H1 (cell line): ENCODE measurements around the gene RBMS1. TPM values are rescaled to one million over a fixed set of nuclear protein-coding genes. Genes with fewer than 3 reads are reported as not detected.

ENCODE experiments used
- CEBPB ChIP-seq: IDR thresholded peaks from 2 replicates; pipeline ENCODE4 v1.6.1; 2012; ENCODE audit warnings: low read depth, low read length
- POLR2AphosphoS5 ChIP-seq: IDR thresholded peaks from 2 replicates; pipeline ENCODE4 v1.6.1; 2011; ENCODE audit warnings: low read depth, low read length
- SP4 ChIP-seq: IDR thresholded peaks from 2 replicates; pipeline ENCODE4 v1.6.1; 2012; ENCODE audit warnings: low read length, inconsistent platforms
- YY1 ChIP-seq: IDR thresholded peaks from 2 replicates; pipeline ENCODE4 v1.6.1; 2011; ENCODE audit warnings: low read depth, mild to moderate bottlenecking, low read length
- polyA plus RNA-seq, 7 experiments: library from polyadenylated mRNA; depleted of rRNA in 3 of 7; stranded (reverse) in 5 of 7; unstranded in 2 of 7; fragments of >200 nt in 5 of 7; fragments of 200-250 nt in 2 of 7; gene quantifications; 1 replicate in 5 of 7; 2 replicates in 1 of 7; 4 replicates in 1 of 7; pipeline versions ENCODE4 v1.2.1 to v1.2.3, GENCODE V29; 2011 to 2013; ENCODE audit warnings: missing spikeins in 2 of 7, mixed read lengths in 2 of 7
- total RNA-seq: library from RNA; stranded (reverse); fragmentation: NEBNext Ultra II Directional; extraction: Animal tissue kit (Norgen Biotek cat#: 25700); gene quantifications from 2 replicates; pipeline ENCODE4 v1.2.1, GENCODE V29; 2021
- TF ChIP-seq, protein P1 (sequence below): fragments of 300-600 bp; sonication (generic); IDR thresholded peaks from 2 replicates; pipeline ENCODE4 v1.7.1; 2012; ENCODE audit warnings: low read length, moderate library complexity, mild to moderate bottlenecking, inconsistent platforms; ENCODE audit not compliant: insufficient replicate concordance

RBMS1 gene
- total and polyA plus RNA-seq, 2 of the 8 experiments (the other 6 are each of a cell fraction or from before 2014, with no cell fraction given): 53.7 to 60.0 TPM

DNA sequence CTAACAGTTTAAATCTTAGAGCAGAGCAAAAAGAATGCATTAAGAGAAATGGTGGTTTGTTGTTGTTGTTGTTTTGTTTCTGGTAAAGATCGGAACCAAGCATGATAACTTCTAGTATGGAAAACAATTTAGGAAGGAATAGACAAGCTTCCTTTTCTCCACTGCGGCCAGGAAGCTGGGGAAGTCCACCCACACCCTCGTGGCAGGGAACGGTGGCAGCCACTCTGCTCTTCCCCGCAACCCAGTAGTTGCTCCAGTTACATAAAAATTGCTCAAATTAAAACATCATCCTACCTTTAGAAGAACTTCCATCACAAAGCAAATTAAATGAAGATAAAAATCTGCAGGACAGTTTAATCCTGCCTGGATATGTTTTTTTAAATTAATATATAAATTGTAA, 113.0 kb downstream of the RBMS1 start (continued):
- TF ChIP-seq, protein P1, sequence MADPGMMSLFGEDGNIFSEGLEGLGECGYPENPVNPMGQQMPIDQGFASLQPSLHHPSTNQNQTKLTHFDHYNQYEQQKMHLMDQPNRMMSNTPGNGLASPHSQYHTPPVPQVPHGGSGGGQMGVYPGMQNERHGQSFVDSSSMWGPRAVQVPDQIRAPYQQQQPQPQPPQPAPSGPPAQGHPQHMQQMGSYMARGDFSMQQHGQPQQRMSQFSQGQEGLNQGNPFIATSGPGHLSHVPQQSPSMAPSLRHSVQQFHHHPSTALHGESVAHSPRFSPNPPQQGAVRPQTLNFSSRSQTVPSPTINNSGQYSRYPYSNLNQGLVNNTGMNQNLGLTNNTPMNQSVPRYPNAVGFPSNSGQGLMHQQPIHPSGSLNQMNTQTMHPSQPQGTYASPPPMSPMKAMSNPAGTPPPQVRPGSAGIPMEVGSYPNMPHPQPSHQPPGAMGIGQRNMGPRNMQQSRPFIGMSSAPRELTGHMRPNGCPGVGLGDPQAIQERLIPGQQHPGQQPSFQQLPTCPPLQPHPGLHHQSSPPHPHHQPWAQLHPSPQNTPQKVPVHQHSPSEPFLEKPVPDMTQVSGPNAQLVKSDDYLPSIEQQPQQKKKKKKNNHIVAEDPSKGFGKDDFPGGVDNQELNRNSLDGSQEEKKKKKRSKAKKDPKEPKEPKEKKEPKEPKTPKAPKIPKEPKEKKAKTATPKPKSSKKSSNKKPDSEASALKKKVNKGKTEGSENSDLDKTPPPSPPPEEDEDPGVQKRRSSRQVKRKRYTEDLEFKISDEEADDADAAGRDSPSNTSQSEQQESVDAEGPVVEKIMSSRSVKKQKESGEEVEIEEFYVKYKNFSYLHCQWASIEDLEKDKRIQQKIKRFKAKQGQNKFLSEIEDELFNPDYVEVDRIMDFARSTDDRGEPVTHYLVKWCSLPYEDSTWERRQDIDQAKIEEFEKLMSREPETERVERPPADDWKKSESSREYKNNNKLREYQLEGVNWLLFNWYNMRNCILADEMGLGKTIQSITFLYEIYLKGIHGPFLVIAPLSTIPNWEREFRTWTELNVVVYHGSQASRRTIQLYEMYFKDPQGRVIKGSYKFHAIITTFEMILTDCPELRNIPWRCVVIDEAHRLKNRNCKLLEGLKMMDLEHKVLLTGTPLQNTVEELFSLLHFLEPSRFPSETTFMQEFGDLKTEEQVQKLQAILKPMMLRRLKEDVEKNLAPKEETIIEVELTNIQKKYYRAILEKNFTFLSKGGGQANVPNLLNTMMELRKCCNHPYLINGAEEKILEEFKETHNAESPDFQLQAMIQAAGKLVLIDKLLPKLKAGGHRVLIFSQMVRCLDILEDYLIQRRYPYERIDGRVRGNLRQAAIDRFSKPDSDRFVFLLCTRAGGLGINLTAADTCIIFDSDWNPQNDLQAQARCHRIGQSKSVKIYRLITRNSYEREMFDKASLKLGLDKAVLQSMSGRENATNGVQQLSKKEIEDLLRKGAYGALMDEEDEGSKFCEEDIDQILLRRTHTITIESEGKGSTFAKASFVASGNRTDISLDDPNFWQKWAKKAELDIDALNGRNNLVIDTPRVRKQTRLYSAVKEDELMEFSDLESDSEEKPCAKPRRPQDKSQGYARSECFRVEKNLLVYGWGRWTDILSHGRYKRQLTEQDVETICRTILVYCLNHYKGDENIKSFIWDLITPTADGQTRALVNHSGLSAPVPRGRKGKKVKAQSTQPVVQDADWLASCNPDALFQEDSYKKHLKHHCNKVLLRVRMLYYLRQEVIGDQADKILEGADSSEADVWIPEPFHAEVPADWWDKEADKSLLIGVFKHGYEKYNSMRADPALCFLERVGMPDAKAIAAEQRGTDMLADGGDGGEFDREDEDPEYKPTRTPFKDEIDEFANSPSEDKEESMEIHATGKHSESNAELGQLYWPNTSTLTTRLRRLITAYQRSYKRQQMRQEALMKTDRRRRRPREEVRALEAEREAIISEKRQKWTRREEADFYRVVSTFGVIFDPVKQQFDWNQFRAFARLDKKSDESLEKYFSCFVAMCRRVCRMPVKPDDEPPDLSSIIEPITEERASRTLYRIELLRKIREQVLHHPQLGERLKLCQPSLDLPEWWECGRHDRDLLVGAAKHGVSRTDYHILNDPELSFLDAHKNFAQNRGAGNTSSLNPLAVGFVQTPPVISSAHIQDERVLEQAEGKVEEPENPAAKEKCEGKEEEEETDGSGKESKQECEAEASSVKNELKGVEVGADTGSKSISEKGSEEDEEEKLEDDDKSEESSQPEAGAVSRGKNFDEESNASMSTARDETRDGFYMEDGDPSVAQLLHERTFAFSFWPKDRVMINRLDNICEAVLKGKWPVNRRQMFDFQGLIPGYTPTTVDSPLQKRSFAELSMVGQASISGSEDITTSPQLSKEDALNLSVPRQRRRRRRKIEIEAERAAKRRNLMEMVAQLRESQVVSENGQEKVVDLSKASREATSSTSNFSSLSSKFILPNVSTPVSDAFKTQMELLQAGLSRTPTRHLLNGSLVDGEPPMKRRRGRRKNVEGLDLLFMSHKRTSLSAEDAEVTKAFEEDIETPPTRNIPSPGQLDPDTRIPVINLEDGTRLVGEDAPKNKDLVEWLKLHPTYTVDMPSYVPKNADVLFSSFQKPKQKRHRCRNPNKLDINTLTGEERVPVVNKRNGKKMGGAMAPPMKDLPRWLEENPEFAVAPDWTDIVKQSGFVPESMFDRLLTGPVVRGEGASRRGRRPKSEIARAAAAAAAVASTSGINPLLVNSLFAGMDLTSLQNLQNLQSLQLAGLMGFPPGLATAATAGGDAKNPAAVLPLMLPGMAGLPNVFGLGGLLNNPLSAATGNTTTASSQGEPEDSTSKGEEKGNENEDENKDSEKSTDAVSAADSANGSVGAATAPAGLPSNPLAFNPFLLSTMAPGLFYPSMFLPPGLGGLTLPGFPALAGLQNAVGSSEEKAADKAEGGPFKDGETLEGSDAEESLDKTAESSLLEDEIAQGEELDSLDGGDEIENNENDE: no peak
- TF ChIP-seq POLR2AphosphoS5 (no peak), CEBPB (no peak), SP4 (no peak), YY1 (no peak)
